OCI-LY3 (cell line): ENCODE measurements around the gene MRPL39.

Source experiments
- H2AFZ ChIP-seq: fragments of 200-600, 300-600 bp; shearing (Covaris generic); 2 replicates; pipeline ENCODE4 v1.6.0; 2014; ENCODE audit warnings: antibody characterized with exemption, low read depth, low read length
- H3K27ac ChIP-seq: fragments of 200-600, 300-600 bp; sonication (generic); 2 replicates; pipeline ENCODE4 v1.5.1; 2014; ENCODE audit warnings: mild to moderate bottlenecking, low read length, moderate library complexity, mixed read lengths
- H3K27me3 ChIP-seq: fragments of 200-600, 300-600 bp; sonication (generic); 2 replicates; pipeline ENCODE4 v1.6.1; 2014; ENCODE audit warnings: low read depth, low read length, mixed read lengths
- H3K36me3 ChIP-seq: fragments of 200-600, 300-600 bp; sonication (generic); replicated peaks from 2 replicates; pipeline ENCODE3; 2014; ENCODE audit warnings: low read depth, low read length, mixed read lengths
- H3K4me1 ChIP-seq: fragments of 300-600, 200-600 bp; sonication (generic); 2 replicates; pipeline ENCODE4 v1.6.1; 2014; ENCODE audit warnings: low read length, mixed read lengths
- H3K4me2 ChIP-seq: fragments of 200-600, 300-600 bp; sonication (generic); 2 replicates; pipeline ENCODE4 v1.6.1; 2014; ENCODE audit warnings: low read length, mixed read lengths
- H3K4me3 ChIP-seq: fragments of 300-600, 200-600 bp; sonication (generic); 2 replicates; pipeline ENCODE4 v1.5.1; 2014; ENCODE audit warnings: antibody characterized with exemption, mild to moderate bottlenecking, low read length, moderate library complexity
- H3K79me2 ChIP-seq: fragments of 300-600, 200-600 bp; shearing (Covaris generic); 2 replicates; pipeline ENCODE4 v1.6.1; 2014; ENCODE audit warnings: mild to moderate bottlenecking, low read length, mixed read lengths
- H3K9ac ChIP-seq: fragments of 300-600, 200-600 bp; shearing (Covaris generic); 2 replicates; pipeline ENCODE4 v1.6.0; 2014; ENCODE audit warnings: mild to moderate bottlenecking, low read length, moderate library complexity
- H3K9me3 ChIP-seq: fragments of 200-600, 300-600 bp; shearing (Covaris generic); 2 replicates; pipeline ENCODE4 v1.6.1; 2014; ENCODE audit warnings: low read length, mixed read lengths; ENCODE audit not compliant: insufficient read depth
- H4K20me1 ChIP-seq: fragments of 200-600, 300-600 bp; sonication (generic); 2 replicates; pipeline ENCODE4 v1.6.1; 2016; ENCODE audit warnings: low read length, mixed read lengths; ENCODE audit not compliant: insufficient read depth
- EZH2phosphoT487 ChIP-seq: fragments of 200-600 bp; shearing (Covaris generic); IDR thresholded peaks from 2 replicates; pipeline ENCODE4 v1.6.1; 2018; ENCODE audit warnings: antibody characterized with exemption, mixed run types, low read depth
- TF ChIP-seq, protein P1 (sequence below): fragments of 200-600, 300-600 bp; sonication (generic); IDR thresholded peaks from 2 replicates; pipeline ENCODE4 v1.5.1; 2014; ENCODE audit warnings: antibody characterized with exemption, low read length, low read depth

The MRPL39 gene

DNA sequence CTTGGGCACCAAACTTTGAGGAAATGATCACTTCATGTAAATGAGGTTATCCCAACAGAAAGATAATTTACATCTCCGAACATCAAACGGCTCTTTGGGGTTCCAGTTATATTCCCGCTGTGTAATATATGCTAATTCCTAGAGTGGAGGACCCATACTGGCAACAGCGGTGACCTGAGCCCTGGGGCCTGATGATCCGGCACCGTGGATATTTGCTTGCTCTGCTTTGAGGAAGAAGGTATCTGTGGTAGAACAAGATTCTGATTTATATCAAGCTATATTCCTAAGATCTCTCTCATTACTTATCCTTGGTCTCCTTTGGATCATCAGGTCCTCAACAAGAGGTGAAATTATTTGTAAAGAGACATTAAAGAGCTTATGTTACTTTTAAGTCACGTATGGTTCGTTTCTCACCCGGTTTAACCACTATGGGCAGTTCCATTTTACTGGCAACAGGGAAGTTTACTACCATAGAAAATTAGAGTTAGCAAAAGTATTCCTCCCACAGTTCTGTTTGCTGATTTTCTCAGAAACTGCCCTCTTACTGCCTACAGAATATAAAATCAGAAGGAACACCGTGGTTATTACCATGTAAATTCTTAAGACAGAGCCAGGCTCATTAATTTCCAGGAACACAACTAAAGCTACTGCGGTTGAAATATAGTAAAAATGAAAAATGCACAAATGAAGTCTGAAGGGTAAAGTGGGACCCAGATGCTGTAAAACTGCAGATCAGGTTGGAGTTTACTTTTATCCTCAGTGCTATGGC is 56.7 kb downstream of the MRPL39 start:
- H3K27me3 ChIP-seq: no peaks in the 10 kb centered on the region
- no peak for TF ChIP-seq EZH2phosphoT487
- TF ChIP-seq, protein P1, sequence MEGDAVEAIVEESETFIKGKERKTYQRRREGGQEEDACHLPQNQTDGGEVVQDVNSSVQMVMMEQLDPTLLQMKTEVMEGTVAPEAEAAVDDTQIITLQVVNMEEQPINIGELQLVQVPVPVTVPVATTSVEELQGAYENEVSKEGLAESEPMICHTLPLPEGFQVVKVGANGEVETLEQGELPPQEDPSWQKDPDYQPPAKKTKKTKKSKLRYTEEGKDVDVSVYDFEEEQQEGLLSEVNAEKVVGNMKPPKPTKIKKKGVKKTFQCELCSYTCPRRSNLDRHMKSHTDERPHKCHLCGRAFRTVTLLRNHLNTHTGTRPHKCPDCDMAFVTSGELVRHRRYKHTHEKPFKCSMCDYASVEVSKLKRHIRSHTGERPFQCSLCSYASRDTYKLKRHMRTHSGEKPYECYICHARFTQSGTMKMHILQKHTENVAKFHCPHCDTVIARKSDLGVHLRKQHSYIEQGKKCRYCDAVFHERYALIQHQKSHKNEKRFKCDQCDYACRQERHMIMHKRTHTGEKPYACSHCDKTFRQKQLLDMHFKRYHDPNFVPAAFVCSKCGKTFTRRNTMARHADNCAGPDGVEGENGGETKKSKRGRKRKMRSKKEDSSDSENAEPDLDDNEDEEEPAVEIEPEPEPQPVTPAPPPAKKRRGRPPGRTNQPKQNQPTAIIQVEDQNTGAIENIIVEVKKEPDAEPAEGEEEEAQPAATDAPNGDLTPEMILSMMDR: no peak
- H3K79me2 ChIP-seq: no peaks in the 10 kb centered on the region
- H2AFZ ChIP-seq: no peak overlapping the region
- H3K9me3 ChIP-seq: no peaks in the 10 kb centered on the region
- no peak overlapping the region for H3K27ac ChIP-seq
- no peak overlapping the region for H3K9ac ChIP-seq
- no peaks in the 10 kb centered on the region for H4K20me1 ChIP-seq
- no peak overlapping the region for H3K4me3 ChIP-seq
- H3K36me3 ChIP-seq: no peaks in the 10 kb centered on the region
- H3K4me2 ChIP-seq: no peak overlapping the region
- H3K4me1 ChIP-seq: peaks cover 6% of the 10 kb centered on the region

DNA sequence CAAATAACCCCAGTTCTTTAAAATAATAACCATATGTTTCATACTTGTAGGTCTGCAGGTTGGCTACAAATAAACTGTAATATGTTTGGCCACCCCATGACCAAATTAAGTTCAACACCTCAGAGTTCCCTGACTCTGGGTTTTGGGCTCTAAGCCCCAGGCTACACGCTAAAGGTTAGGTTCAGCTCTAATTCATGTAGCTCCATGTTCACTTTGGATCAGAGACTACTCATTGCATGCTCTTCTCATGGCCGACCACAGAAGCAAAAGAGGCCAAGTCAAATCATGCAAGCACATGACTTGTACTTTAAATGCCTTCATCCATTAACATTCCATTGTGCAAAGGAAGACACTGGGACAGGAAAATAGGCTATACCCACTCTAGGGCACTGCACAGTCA is 66.2 kb downstream of the MRPL39 start:
- Histone ChIP-seq H3K9me3 (peaks cover 14% of the 10 kb centered on the region), H3K36me3 (peaks cover 8% of the 10 kb centered on the region), H3K79me2 (no peaks in the 10 kb centered on the region), H3K27ac (no peak overlapping the region), H3K27me3 (no peaks in the 10 kb centered on the region), H3K4me3 (no peak overlapping the region), H2AFZ (no peak overlapping the region), H3K4me2 (no peak overlapping the region), H3K9ac (no peak overlapping the region), H3K4me1 (no peaks in the 10 kb centered on the region), H4K20me1 (no peaks in the 10 kb centered on the region)
- TF ChIP-seq EZH2phosphoT487: no peak
- TF ChIP-seq, protein P1: no peak

DNA sequence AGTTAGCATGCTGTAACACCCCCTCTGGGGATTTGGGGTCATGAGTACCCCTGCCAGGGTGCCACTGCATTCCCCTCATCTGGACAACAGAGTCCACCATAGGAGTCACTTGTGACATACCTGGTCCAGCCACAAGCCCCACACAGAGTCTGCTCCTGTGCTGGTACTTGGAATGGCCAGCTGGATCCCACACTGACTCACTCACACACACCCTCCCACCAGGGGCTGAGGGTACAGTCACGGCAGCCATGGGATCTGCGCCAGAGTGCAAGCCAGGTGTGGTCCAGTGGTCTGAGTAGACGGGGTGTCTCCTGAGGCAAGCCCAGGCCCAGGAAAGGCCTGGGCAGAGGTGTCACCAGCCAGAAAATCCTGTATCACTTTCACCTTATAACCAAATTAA is 67.7 kb downstream of the MRPL39 start:
- Histone ChIP-seq H3K4me3 (no peak overlapping the region), H4K20me1 (no peaks in the 10 kb centered on the region), H2AFZ (no peak overlapping the region), H3K4me2 (no peak overlapping the region), H3K27ac (no peak overlapping the region), H3K9me3 (peaks cover 14% of the 10 kb centered on the region), H3K27me3 (no peaks in the 10 kb centered on the region), H3K9ac (no peak overlapping the region), H3K79me2 (no peaks in the 10 kb centered on the region), H3K4me1 (no peaks in the 10 kb centered on the region), H3K36me3 (peaks cover 8% of the 10 kb centered on the region)
- TF ChIP-seq, protein P1: no peak
- TF ChIP-seq EZH2phosphoT487: no peak

DNA sequence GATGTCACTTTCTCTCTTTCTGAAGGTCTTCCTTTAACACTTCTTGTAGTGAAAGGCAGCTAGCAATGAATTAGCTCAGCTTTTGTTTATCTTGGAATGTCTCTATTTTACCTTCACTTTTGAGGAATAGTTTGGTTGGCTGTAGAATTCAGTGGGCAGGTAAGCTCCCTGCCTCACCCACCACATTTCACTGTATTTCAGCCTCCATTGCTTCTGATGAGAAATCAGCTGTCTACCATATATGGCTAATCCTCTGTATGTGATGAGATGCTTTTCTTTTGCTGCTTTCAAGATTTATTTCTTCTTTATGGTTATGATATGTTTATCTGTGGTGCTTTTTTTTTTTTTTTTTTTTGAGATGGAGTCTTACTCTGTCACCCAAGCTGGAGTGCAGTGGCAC is 70.1 kb downstream of the MRPL39 start:
- no peak overlapping the region for H2AFZ ChIP-seq
- no peak overlapping the region for H3K9ac ChIP-seq
- H3K27ac ChIP-seq: no peak overlapping the region
- H3K36me3 ChIP-seq: peaks cover 8% of the 10 kb centered on the region
- H3K4me2 ChIP-seq: no peak overlapping the region
- H3K4me3 ChIP-seq: no peak overlapping the region
- TF ChIP-seq EZH2phosphoT487: no peak
- TF ChIP-seq, protein P1: no peak
- no peaks in the 10 kb centered on the region for H3K4me1 ChIP-seq
- H3K9me3 ChIP-seq: peaks cover 14% of the 10 kb centered on the region
- H3K79me2 ChIP-seq: no peaks in the 10 kb centered on the region
- H3K27me3 ChIP-seq: no peaks in the 10 kb centered on the region
- no peaks in the 10 kb centered on the region for H4K20me1 ChIP-seq
